Peyer's patch (tissue), 4 donors: Measurements from ENCODE around the gene MAP2K5.

Experiments
- POLR2A ChIP-seq, 2 donors: fragments of 450-650 bp; IDR thresholded peaks; one replicate each; pipeline ENCODE4 v1.5.1; 2017; ENCODE audit warnings: antibody characterized with exemption in 2 of 2, mild to moderate bottlenecking in 2 of 2, moderate library complexity in 2 of 2
- TF ChIP-seq, protein P1 (sequence below), 6 experiments: fragments of 450-650 bp in 4 of 6; fragments of 200-600 bp in 2 of 6; sonication (generic) in 1 of 6; IDR thresholded peaks; one replicate each; pipeline ENCODE4 v1.5.1; 2017 to 2019; ENCODE audit warnings: antibody characterized with exemption in 6 of 6, mild to moderate bottlenecking in 3 of 6, moderate library complexity in 1 of 6

DNA sequence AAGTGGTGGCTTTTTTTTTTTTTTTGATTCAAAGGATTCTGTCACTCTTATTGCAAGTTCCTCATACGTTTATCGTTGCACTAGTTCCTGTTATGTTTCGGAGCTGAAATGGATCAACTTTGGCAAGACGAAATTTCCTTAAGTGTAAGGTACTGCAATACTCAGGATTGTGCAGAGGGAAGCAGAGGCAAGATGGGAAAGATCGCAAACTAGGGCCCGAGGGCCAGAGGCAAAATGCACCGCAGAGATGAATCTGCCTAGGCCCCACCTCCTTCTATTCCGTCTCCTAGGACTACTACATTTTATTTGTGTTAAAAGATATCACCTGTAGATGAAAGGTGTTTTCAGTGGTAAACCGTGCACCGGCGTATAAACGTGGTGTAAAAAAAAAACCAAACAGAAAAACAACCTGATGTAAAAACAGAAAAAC, 297.0 kb downstream of the MAP2K5 start:
- no peak for TF ChIP-seq POLR2A (IDR thresholded peaks at IDR 0.05)
- TF ChIP-seq, protein P1, sequence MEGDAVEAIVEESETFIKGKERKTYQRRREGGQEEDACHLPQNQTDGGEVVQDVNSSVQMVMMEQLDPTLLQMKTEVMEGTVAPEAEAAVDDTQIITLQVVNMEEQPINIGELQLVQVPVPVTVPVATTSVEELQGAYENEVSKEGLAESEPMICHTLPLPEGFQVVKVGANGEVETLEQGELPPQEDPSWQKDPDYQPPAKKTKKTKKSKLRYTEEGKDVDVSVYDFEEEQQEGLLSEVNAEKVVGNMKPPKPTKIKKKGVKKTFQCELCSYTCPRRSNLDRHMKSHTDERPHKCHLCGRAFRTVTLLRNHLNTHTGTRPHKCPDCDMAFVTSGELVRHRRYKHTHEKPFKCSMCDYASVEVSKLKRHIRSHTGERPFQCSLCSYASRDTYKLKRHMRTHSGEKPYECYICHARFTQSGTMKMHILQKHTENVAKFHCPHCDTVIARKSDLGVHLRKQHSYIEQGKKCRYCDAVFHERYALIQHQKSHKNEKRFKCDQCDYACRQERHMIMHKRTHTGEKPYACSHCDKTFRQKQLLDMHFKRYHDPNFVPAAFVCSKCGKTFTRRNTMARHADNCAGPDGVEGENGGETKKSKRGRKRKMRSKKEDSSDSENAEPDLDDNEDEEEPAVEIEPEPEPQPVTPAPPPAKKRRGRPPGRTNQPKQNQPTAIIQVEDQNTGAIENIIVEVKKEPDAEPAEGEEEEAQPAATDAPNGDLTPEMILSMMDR (IDR thresholded peaks at IDR 0.05): no peak
